ENCODE data around the gene PIK3CG. TPM values are rescaled to one million over a fixed set of nuclear protein-coding genes. Genes with fewer than 3 reads are reported as not detected.

The PIK3CG gene
- total RNA-seq, 1 experiment from 2014 or later, result 0.05 TPM

DNA sequence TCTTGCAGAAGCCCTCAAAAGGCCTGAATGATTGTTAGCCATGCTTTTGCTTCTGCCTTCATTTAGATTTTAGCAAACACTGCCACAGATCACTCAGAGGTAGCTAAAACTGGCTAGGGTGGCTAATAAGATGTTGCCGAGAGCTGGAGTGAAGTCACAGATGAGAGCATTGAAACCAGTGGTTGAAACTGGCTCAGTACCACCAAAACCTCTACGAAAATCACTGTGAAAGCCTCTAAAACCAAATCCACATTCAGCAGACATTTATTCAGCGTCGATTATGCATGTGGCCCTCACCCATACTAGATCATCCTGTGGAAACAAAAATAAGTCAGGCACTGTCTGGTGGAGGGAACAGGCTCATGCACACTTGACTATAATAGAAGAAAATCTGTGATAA, 50.8 kb downstream of the PIK3CG start:
- POLR2A ChIA-PET, result no interaction called here

DNA sequence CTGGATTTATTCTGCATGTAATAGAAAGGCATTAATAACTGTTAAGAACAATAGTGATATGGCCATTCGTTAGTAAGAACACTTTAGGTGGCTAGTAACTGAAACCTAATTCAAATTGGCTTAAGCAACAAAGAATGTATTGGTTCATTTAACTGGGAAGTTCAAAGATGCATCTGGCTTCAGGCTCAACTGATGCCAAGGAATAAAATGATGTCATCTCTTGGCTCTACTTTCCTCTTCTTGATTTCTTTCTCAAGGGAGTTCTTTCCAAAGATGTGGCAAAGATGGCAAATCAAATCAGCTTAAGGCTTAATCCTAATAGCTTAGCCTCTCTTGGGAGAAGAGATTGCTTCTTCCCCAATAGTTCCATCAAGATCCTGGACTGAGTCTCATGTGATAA, 51.6 kb downstream of the PIK3CG start:
- Histone ChIP-seq H3K79me2 (ENCODE audit: insufficient read depth, low read length) (no peaks in the 10 kb centered on the region), H3K9me3 (ENCODE audit: control insufficient read depth in 1 of 2, insufficient read depth in 1 of 2, low read depth in 1 of 2, low read length in 2 of 2) (no peaks in the 10 kb centered on the region), H3K36me3 (ENCODE audit: control insufficient read depth in 1 of 2, insufficient read depth in 2 of 2, low read length in 2 of 2) (no peaks in the 10 kb centered on the region), H4K20me1 (ENCODE audit: insufficient read depth) (no peaks in the 10 kb centered on the region), H2AFZ (ENCODE audit: low read depth, low read length, poor library complexity, severe bottlenecking) (no peak overlapping the region), H3K9me2 (ENCODE audit: insufficient read depth) (no peaks in the 10 kb centered on the region), H3K9ac (ENCODE audit: low read length) (no peak overlapping the region), H3K27me3 (ENCODE audit: insufficient read depth, low read length) (no peaks in the 10 kb centered on the region), H3K4me2 (ENCODE audit: low read length) (no peak overlapping the region), H3K4me1 (ENCODE audit: control insufficient read depth in 1 of 2, insufficient read depth in 2 of 2, low read length in 2 of 2) (no peaks in the 10 kb centered on the region), H3K27ac (ENCODE audit: low read depth, low read length) (no peak overlapping the region), H3K4me3 (replicated peaks in 1 of 2; ENCODE audit: low read depth in 1 of 2, low read length in 2 of 2) (no peak overlapping the region)
- CTCF ChIA-PET, result no interaction called here
- ATAC-seq (no peak), DNase-seq (ENCODE audit: low read depth, low spot score) (no peak)
- BruUV-seq (replicated peaks), result no TSS peak
- TF ChIP-seq EGR1 (IDR thresholded peaks at IDR 0.05; ENCODE audit: low read depth) (no peak), FOSL1 (IDR thresholded peaks at IDR 0.05; ENCODE audit: low read depth) (no peak), EZH2 (IDR thresholded peaks at IDR 0.05) (no peak), YY1 (IDR thresholded peaks at IDR 0.05; ENCODE audit: extremely low read depth, insufficient replicate concordance, low read depth, low read length) (no peak), MAX (IDR thresholded peaks at IDR 0.05) (no peak), TCF7L2 (IDR thresholded peaks at IDR 0.05; ENCODE audit: borderline replicate concordance, extremely low read depth, insufficient read depth, insufficient read length) (no peak), SRF (IDR thresholded peaks at IDR 0.05; ENCODE audit: low read depth) (no peak), EZH2phosphoT487 (IDR thresholded peaks at IDR 0.05; ENCODE audit: borderline replicate concordance) (no peak)
- TF ChIP-seq, protein P1, sequence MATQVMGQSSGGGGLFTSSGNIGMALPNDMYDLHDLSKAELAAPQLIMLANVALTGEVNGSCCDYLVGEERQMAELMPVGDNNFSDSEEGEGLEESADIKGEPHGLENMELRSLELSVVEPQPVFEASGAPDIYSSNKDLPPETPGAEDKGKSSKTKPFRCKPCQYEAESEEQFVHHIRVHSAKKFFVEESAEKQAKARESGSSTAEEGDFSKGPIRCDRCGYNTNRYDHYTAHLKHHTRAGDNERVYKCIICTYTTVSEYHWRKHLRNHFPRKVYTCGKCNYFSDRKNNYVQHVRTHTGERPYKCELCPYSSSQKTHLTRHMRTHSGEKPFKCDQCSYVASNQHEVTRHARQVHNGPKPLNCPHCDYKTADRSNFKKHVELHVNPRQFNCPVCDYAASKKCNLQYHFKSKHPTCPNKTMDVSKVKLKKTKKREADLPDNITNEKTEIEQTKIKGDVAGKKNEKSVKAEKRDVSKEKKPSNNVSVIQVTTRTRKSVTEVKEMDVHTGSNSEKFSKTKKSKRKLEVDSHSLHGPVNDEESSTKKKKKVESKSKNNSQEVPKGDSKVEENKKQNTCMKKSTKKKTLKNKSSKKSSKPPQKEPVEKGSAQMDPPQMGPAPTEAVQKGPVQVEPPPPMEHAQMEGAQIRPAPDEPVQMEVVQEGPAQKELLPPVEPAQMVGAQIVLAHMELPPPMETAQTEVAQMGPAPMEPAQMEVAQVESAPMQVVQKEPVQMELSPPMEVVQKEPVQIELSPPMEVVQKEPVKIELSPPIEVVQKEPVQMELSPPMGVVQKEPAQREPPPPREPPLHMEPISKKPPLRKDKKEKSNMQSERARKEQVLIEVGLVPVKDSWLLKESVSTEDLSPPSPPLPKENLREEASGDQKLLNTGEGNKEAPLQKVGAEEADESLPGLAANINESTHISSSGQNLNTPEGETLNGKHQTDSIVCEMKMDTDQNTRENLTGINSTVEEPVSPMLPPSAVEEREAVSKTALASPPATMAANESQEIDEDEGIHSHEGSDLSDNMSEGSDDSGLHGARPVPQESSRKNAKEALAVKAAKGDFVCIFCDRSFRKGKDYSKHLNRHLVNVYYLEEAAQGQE (IDR thresholded peaks at IDR 0.05; ENCODE audit: low read depth), result no peak
- intact Hi-C loops (cut with micrococcal nuclease), result no loop called here
- POLR2A ChIA-PET, result no interaction called here
- RAD21 ChIA-PET (ENCODE audit: low non-redundant PET in 1 of 2, low total read pairs in 2 of 2, uncharacterized antibody in 2 of 2, unreplicated experiment in 2 of 2), result no interaction called here

More for the DNA sequence above, 50.8 kb downstream of the PIK3CG start:
- ChIA-PET CTCF (no interaction called here), RAD21 (ENCODE audit: low non-redundant PET in 1 of 2, low total read pairs in 2 of 2, uncharacterized antibody in 2 of 2, unreplicated experiment in 2 of 2) (no interaction called here)
- TF ChIP-seq SIN3A (IDR thresholded peaks at IDR 0.05; ENCODE audit: low read depth) (no peak), POLR2AphosphoS5 (IDR thresholded peaks at IDR 0.05; ENCODE audit: low read depth, low read length) (no peak), CBX3 (IDR thresholded peaks at IDR 0.05; ENCODE audit: low read depth) (no peak), SRF (IDR thresholded peaks at IDR 0.05; ENCODE audit: low read depth) (no peak)
- no peaks in the 10 kb centered on the region for H4K20me1 ChIP-seq (ENCODE audit: insufficient read depth)
- H3K4me2 ChIP-seq (ENCODE audit: low read length), result no peak overlapping the region
- H3K79me2 ChIP-seq (ENCODE audit: insufficient read depth, low read length), result no peaks in the 10 kb centered on the region
- H3K4me1 ChIP-seq (ENCODE audit: control insufficient read depth in 1 of 2, insufficient read depth in 2 of 2, low read length in 2 of 2), result no peaks in the 10 kb centered on the region
- no peak for ATAC-seq
- no peak overlapping the region for H3K27ac ChIP-seq (ENCODE audit: low read depth, low read length)
- no peaks in the 10 kb centered on the region; the same call in 1 of the 2 replicates for H3K9me2 ChIP-seq (ENCODE audit: insufficient read depth)
- intact Hi-C loops (cut with micrococcal nuclease), result no loop called here
- H2AFZ ChIP-seq (ENCODE audit: low read depth, low read length, poor library complexity, severe bottlenecking), result no peak overlapping the region
- no TSS peak for BruUV-seq (replicated peaks)
- H3K27me3 ChIP-seq (ENCODE audit: insufficient read depth, low read length), result no peaks in the 10 kb centered on the region
- no peaks in the 10 kb centered on the region for H3K36me3 ChIP-seq (ENCODE audit: control insufficient read depth in 1 of 2, insufficient read depth in 2 of 2, low read length in 2 of 2)
- H3K9me3 ChIP-seq (ENCODE audit: control insufficient read depth in 1 of 2, insufficient read depth in 1 of 2, low read depth in 1 of 2, low read length in 2 of 2), result no peaks in the 10 kb centered on the region
- DNase-seq (ENCODE audit: low read depth, low spot score), result no peak
- no peak overlapping the region for H3K4me3 ChIP-seq (replicated peaks in 1 of 2; ENCODE audit: low read depth in 1 of 2, low read length in 2 of 2)
- H3K9ac ChIP-seq (ENCODE audit: low read length), result no peak overlapping the region

All from HCT116 (cell line).